OCI-LY1 (cell line): ENCODE measurements around the gene PRSS56.

Experiments used
- H2AFZ ChIP-seq: fragments of 200-600 bp; sonication (generic), shearing (Covaris generic); 2 replicates; pipeline ENCODE4 v1.6.0; 2014; ENCODE audit warnings: antibody characterized with exemption, mild to moderate bottlenecking, low read length
- H3F3A ChIP-seq: fragments of 200-600 bp; sonication (generic), shearing (Covaris generic); 2 replicates; pipeline ENCODE4 v1.6.0; 2014; ENCODE audit warnings: mild to moderate bottlenecking, antibody characterized with exemption, low read length, moderate library complexity; ENCODE audit not compliant: insufficient read depth
- H3K27ac ChIP-seq: fragments of 200-600 bp; sonication (generic); 2 replicates; pipeline ENCODE4 v1.5.1; 2014; ENCODE audit warnings: low read length, mixed run types, mild to moderate bottlenecking, low read depth; ENCODE audit not compliant: poor library complexity, severe bottlenecking
- H3K27me3 ChIP-seq: fragments of 200-600 bp; sonication (generic); 2 replicates; pipeline ENCODE4 v1.6.0; 2014; ENCODE audit warnings: antibody characterized with exemption, mild to moderate bottlenecking, low read length, moderate library complexity; ENCODE audit not compliant: insufficient read depth
- H3K36me3 ChIP-seq: fragments of 200-600 bp; sonication (generic); 2 replicates; pipeline ENCODE4 v1.6.1; 2014; ENCODE audit warnings: mild to moderate bottlenecking, antibody characterized with exemption, low read length, moderate library complexity, mixed read lengths; ENCODE audit not compliant: insufficient read depth
- H3K4me1 ChIP-seq: fragments of 200-600 bp; sonication (generic); 2 replicates; pipeline ENCODE4 v1.5.1; 2014; ENCODE audit warnings: mild to moderate bottlenecking, low read length, moderate library complexity; ENCODE audit not compliant: insufficient read depth, severe bottlenecking
- H3K4me2 ChIP-seq: fragments of 200-600 bp; sonication (generic), shearing (Covaris generic); 2 replicates; pipeline ENCODE4 v1.6.1; 2014; ENCODE audit warnings: low read length
- H3K4me3 ChIP-seq: fragments of 200-600 bp; sonication (generic); 2 replicates; pipeline ENCODE4 v1.5.1; 2014; ENCODE audit warnings: low read length, low read depth, mild to moderate bottlenecking, mixed read lengths; ENCODE audit not compliant: poor library complexity, severe bottlenecking
- H3K79me2 ChIP-seq: fragments of 200-600 bp; shearing (Covaris generic); 2 replicates; pipeline ENCODE4 v1.6.1; 2016; ENCODE audit warnings: mixed run types, low read length, mixed read lengths; ENCODE audit not compliant: insufficient read depth
- H3K9ac ChIP-seq: fragments of 200-600 bp; sonication (generic), shearing (Covaris generic); 2 replicates; pipeline ENCODE4 v1.6.1; 2014; ENCODE audit warnings: mild to moderate bottlenecking, low read length, mixed read lengths
- H3K9me2 ChIP-seq: fragments of 200-600 bp; sonication (generic), shearing (Covaris generic); 2 replicates; pipeline ENCODE4 v1.6.1; 2014; ENCODE audit warnings: low read depth, mild to moderate bottlenecking, low read length, mixed read lengths
- H3K9me3 ChIP-seq: fragments of 200-600 bp; shearing (Covaris generic); 2 replicates; pipeline ENCODE4 v1.6.1; 2014; ENCODE audit warnings: low read length, mixed read lengths
- H4K20me1 ChIP-seq: fragments of 200-600 bp; sonication (generic), shearing (Covaris generic); 2 replicates; pipeline ENCODE4 v1.6.0; 2016; ENCODE audit warnings: mild to moderate bottlenecking, low read length; ENCODE audit not compliant: insufficient read depth
- EZH2 ChIP-seq: fragments of 200-600 bp; sonication (generic), shearing (Covaris generic); IDR thresholded peaks from 2 replicates; pipeline ENCODE4 v1.8.0; 2017; ENCODE audit warnings: borderline replicate concordance, mixed run types, mild to moderate bottlenecking, antibody characterized with exemption, low read length, moderate library complexity, mixed read lengths
- TF ChIP-seq, protein P1 (sequence below): fragments of 200-600 bp; sonication (generic), shearing (Covaris generic); IDR thresholded peaks from 2 replicates; pipeline ENCODE4 v1.5.1; 2017; ENCODE audit warnings: mild to moderate bottlenecking, antibody characterized with exemption, low read length, moderate library complexity, mixed read lengths

The PRSS56 gene

DNA sequence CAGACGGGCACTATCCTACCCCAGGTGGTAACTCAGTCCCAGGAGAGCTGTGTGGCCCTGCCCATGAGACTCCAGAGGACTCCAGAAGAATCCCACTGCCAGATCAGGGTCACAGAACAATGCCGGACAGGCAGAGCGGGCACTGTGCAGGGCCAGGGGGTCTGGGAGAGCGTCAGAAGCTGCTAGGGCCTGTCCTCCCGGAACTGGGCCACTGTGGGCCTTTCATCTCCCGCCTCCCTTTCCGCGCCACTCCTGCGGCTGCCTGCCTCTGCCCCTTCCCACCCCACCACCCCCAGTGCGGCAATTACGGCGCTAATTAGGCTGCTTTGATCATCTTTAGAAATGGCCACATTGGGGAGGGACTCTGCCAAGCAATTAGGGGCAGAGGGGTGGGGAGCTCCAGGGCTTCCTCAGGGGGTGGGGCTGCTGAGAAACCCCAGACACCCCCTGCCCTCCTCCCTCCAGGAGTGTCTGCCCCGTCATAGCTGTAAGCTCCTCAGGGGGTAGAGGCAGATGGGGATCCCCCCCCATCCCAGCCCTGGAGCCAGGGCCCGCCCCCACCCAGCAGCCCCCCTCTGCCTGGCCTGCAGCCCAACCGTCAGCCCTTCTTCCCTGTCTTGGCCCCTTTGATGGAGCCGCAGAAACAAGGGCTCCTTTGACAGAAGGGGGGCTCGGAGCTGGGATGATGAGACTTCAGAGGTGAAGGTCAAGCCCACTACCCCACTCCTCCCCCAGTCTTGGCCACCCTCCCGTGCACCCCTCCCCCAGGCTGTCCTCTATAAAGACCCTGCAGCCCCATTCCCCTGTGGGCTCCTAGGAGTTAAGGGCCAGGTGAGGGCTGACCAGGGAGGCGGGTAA lies at the start of gene PRSS56:
PRSS56 (plus strand) TSS at position 808 of the 858 bp plus-strand sequence. CDS start 211 bp downstream, outside the sequence.
- no peaks in the 10 kb centered on the region for H3K9me2 ChIP-seq
- no peaks in the 10 kb centered on the region for H3K36me3 ChIP-seq
- no peak within 1 kb of the TSS for H3K27ac ChIP-seq
- H2AFZ ChIP-seq = no peak within 1 kb of the TSS
- no peak within 1 kb of the TSS for H3K9ac ChIP-seq
- H3K4me3 ChIP-seq = no peak within 1 kb of the TSS
- no peaks in the 10 kb centered on the region for H3F3A ChIP-seq
- H4K20me1 ChIP-seq = no peaks in the 10 kb centered on the region
- no peaks in the 10 kb centered on the region for H3K79me2 ChIP-seq
- no peaks in the 10 kb centered on the region for H3K9me3 ChIP-seq
- TF ChIP-seq, protein P1, sequence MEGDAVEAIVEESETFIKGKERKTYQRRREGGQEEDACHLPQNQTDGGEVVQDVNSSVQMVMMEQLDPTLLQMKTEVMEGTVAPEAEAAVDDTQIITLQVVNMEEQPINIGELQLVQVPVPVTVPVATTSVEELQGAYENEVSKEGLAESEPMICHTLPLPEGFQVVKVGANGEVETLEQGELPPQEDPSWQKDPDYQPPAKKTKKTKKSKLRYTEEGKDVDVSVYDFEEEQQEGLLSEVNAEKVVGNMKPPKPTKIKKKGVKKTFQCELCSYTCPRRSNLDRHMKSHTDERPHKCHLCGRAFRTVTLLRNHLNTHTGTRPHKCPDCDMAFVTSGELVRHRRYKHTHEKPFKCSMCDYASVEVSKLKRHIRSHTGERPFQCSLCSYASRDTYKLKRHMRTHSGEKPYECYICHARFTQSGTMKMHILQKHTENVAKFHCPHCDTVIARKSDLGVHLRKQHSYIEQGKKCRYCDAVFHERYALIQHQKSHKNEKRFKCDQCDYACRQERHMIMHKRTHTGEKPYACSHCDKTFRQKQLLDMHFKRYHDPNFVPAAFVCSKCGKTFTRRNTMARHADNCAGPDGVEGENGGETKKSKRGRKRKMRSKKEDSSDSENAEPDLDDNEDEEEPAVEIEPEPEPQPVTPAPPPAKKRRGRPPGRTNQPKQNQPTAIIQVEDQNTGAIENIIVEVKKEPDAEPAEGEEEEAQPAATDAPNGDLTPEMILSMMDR = no peak
- no peak for TF ChIP-seq EZH2
- H3K4me1 ChIP-seq = no peaks in the 10 kb centered on the region
- no peak within 1 kb of the TSS for H3K4me2 ChIP-seq
- peaks cover 3% of the 10 kb centered on the region; the same call in 1 of the 2 replicates for H3K27me3 ChIP-seq

DNA sequence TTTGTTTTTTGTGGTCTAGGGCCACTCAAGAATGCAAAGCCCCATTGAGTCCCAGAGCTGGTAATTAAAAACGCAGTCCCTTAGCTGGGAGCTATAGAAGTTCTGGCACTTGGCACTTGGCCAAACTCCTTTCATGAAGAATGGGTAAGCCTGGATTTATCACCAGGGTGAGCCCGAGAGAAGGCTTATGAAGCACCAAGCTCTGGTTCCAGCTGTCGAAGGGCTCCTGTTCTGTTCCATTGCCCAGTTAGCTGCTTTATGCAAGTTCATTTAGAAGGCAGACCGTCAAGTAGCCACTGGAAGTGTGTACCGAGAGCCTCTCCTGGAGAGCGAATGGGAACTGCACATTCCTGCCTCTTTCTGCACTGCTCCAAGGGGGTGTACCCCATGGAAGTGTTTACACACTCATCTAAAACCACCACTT lies 46.7 kb upstream of the PRSS56 start:
- Histone ChIP-seq H2AFZ (no peak overlapping the region), H3K27me3 (no peaks in the 10 kb centered on the region), H3F3A (no peaks in the 10 kb centered on the region), H3K4me2 (no peak overlapping the region), H3K36me3 (no peaks in the 10 kb centered on the region), H3K79me2 (no peaks in the 10 kb centered on the region), H4K20me1 (no peaks in the 10 kb centered on the region), H3K4me1 (no peaks in the 10 kb centered on the region), H3K9me2 (no peaks in the 10 kb centered on the region), H3K9ac (no peak overlapping the region), H3K27ac (no peak overlapping the region), H3K4me3 (no peak overlapping the region), H3K9me3 (0 out of 2 replicates have a peak, but pooled peaks cover 6% of the 10 kb centered on the region)
- TF ChIP-seq EZH2 = no peak
- TF ChIP-seq, protein P1 = no peak

DNA sequence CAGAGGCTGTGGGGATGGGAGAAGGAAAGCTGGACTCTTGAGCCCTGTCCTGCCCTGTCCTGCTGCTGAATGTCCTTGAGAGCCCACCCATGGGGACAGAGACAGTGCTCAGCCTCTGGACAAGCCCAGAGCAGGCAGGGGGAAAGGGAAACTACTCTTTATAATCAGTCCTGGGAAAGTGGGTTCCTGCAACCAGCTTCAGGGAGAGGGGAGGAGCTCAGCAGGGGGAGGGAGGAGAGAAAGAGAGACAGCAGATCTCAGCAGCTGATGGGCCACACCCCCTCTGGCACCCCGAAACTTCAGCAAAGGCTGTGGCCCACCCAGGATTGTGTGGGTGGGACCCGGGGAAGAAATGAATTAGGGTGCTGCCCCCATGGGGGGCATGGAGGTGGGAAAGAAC lies 44.1 kb upstream of the PRSS56 start:
- Histone ChIP-seq H3K9ac (no peak overlapping the region), H3K9me3 (0 out of 2 replicates have a peak, but pooled peaks cover 6% of the 10 kb centered on the region), H2AFZ (no peak overlapping the region), H4K20me1 (no peaks in the 10 kb centered on the region), H3F3A (no peaks in the 10 kb centered on the region), H3K4me2 (no peak overlapping the region), H3K36me3 (no peaks in the 10 kb centered on the region), H3K79me2 (no peaks in the 10 kb centered on the region), H3K4me1 (no peaks in the 10 kb centered on the region), H3K4me3 (no peak overlapping the region), H3K27ac (no peak overlapping the region), H3K9me2 (no peaks in the 10 kb centered on the region), H3K27me3 (no peaks in the 10 kb centered on the region)
- TF ChIP-seq EZH2 = no peak
- TF ChIP-seq, protein P1 = no peak
